Pancreas (tissue), 10 donors: ENCODE measurements around the gene ADCY2. TPM values are rescaled to one million over a fixed set of nuclear protein-coding genes. Genes with fewer than 3 reads are reported as not detected.

Experiments used
- ATAC-seq, 4 donors: fragments of 200-7000 bp; cut with Tn5 transposase; one replicate each; pipeline versions ENCODE4 v1.8.0 to v1.9.1; 2020; ENCODE audit warnings: mild to moderate bottlenecking in 4 of 4, moderate library complexity in 4 of 4
- DNase-seq, 6 donors: peaks; one replicate each; pipeline ENCODE4 v3.0.0-alpha.2; 2020
- FAIRE-seq: peaks from 2 replicates; lab custom pipeline; 2012; peaks lifted over from hg19 to GRCh38; lab: Jason Lieb, UNC
- H3K27ac ChIP-seq, 4 donors: fragments of 200-600 bp; sonication (generic); 1 replicate in 3 of 4; 2 replicates in 1 of 4; pipeline versions ENCODE4 v1.5.0 to v1.8.0; 2020
- H3K27me3 ChIP-seq, 4 donors: fragments of 200-600 bp; one replicate each; pipeline ENCODE4 v1.8.0; 2021
- H3K36me3 ChIP-seq, 3 donors: fragments of 200-600 bp; sonication (generic) in 1 of 3; one replicate each; pipeline versions ENCODE4 v1.5.0 to v1.8.0; 2020 to 2021
- H3K4me1 ChIP-seq, 3 donors: fragments of 200-600 bp; one replicate each; pipeline ENCODE4 v1.8.0; 2021
- H3K4me3 ChIP-seq, 4 donors: fragments of 200-600 bp; sonication (generic) in 2 of 4; one replicate each; pipeline versions ENCODE4 v1.5.0 to v1.8.0; 2020 to 2021
- H3K9me3 ChIP-seq, 4 donors: fragments of 200-600 bp; one replicate each; pipeline ENCODE4 v1.8.0; 2021
- WGBS, 2 donors: extraction: QIAGEN DNeasy Blood & Tissue Kit; methylation state at CpG; one replicate each; pipeline ENCODE4 v1.1.7; 2013; 5-methylcytosine and 5-hydroxymethylcytosine counted together
- intact Hi-C, 3 donors: fragments of 100-400 bp; cut with DNase I; formaldehyde crosslinking; loops; one replicate each; pipeline versions ENCODE4 v1.11.1 to v1.14.2; 2022
- polyA plus RNA-seq, 2 donors: library from polyadenylated mRNA; stranded (reverse); fragments of 200-250 nt; gene quantifications; one replicate each; pipeline ENCODE4 v1.2.3, GENCODE V29; 2013
- total RNA-seq, 6 donors: library from RNA; stranded (reverse); fragmentation: NEBNext Ultra II Directional in 4 of 6; extraction: Animal tissue kit (Norgen Biotek cat#: 25700) in 4 of 6; gene quantifications; one replicate each; pipeline versions ENCODE4 v1.2.1 to v1.2.4, GENCODE V29; 2021 to 2023
- TF ChIP-seq, protein P1 (sequence below), 4 donors: fragments of 200-600 bp; sonication (generic) in 3 of 4; IDR thresholded peaks; one replicate each; pipeline versions ENCODE4 v1.5.0 to v1.8.0; 2021; ENCODE audit warnings: antibody characterized with exemption in 4 of 4
- donor health status: healthy with polysubstance abuse.
- donor health status: DM: no; HTN: no; CAD: no; lungs with moderate emphysema.
- donor health status: DM: no; HTN: no; CAD: no.
- donor health status: control.
- donor health status: control.
- donor health status: Bipolar disorder and iron deficiency.
- donor health status: DM: yes; HTN: yes; CAD: no.
- donor health status: DM: no; HTN: no; CAD: no.
- donor health status: DM: no; HTN: no; CAD: no.
- donor health status: DM: yes; HTN: yes; CAD: no.

The ADCY2 gene
- total and polyA plus RNA-seq, 8 donors, result 0.19 to 2.2 (median 0.50) TPM

DNA sequence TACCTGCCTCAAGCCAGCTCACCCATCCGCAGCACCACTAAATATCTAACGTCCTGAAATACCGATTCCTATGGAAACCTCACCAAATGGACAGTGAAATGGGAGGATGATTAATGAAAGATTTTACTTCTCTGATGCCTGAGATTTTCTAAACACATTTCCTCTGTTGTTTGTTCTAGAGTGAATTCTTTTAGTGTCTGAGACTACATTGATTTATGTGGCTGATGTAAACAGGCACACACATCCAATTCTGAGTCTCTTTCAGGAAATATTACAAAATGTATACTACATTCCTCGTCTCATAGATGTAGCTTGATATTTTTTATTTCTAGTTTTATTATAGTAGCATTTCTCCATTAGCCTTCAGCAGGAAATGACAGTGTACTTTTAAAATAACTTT is 20.5 kb upstream of the ADCY2 start:
- WGBS, 2 donors, result 57 to 83% methylated on average over 4 of the region's 4 CpGs
- ATAC-seq (no peak), FAIRE-seq (no peak), DNase-seq (no peak)
- intact Hi-C loops, result no loop called here
- Histone ChIP-seq H3K27ac (no peak overlapping the region), H3K36me3 (no peaks in the 10 kb centered on the region), H3K4me1 (no peaks in the 10 kb centered on the region), H3K9me3 (no peaks in the 10 kb centered on the region), H3K27me3 (peaks cover 0 to 5% (median 0%) of the 10 kb centered on the region in 4 donors), H3K4me3 (no peak overlapping the region)
- TF ChIP-seq, protein P1, sequence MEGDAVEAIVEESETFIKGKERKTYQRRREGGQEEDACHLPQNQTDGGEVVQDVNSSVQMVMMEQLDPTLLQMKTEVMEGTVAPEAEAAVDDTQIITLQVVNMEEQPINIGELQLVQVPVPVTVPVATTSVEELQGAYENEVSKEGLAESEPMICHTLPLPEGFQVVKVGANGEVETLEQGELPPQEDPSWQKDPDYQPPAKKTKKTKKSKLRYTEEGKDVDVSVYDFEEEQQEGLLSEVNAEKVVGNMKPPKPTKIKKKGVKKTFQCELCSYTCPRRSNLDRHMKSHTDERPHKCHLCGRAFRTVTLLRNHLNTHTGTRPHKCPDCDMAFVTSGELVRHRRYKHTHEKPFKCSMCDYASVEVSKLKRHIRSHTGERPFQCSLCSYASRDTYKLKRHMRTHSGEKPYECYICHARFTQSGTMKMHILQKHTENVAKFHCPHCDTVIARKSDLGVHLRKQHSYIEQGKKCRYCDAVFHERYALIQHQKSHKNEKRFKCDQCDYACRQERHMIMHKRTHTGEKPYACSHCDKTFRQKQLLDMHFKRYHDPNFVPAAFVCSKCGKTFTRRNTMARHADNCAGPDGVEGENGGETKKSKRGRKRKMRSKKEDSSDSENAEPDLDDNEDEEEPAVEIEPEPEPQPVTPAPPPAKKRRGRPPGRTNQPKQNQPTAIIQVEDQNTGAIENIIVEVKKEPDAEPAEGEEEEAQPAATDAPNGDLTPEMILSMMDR (IDR thresholded peaks at IDR 0.05), result no peak

DNA sequence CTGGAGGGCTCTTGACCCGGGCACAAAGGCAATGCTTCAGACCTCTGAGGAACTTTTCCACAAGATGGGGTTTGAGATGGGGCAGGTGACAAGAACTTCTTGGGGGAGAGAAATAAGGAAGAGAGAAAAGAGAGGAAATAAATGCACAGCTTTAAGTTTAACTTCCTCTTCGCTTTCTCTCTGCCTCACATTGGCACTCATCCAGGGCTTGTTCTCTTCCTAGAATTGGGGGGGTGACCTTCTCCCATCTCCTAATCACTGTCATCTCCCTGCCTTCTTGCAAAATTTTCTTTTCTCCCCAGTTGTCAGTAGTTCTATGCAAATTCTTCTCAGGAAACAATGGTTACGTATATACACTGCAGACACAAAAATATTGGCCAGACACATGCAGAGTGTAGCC is 19.1 kb upstream of the ADCY2 start:
- no peak overlapping the region for H3K4me3 ChIP-seq
- no peaks in the 10 kb centered on the region for H3K9me3 ChIP-seq
- peaks cover 0 to 5% (median 0%) of the 10 kb centered on the region in 4 donors for H3K27me3 ChIP-seq
- TF ChIP-seq, protein P1 (IDR thresholded peaks at IDR 0.05), result no peak
- FAIRE-seq (no peak), DNase-seq (no peak), ATAC-seq (peak in 2 of 4 donors; percentile 20 to 32)
- intact Hi-C loops, result no loop called here
- WGBS, 2 donors, result 73 to 79% methylated on average over 3 of the region's 3 CpGs
- no peak overlapping the region for H3K27ac ChIP-seq
- no peaks in the 10 kb centered on the region for H3K36me3 ChIP-seq
- no peaks in the 10 kb centered on the region for H3K4me1 ChIP-seq

DNA sequence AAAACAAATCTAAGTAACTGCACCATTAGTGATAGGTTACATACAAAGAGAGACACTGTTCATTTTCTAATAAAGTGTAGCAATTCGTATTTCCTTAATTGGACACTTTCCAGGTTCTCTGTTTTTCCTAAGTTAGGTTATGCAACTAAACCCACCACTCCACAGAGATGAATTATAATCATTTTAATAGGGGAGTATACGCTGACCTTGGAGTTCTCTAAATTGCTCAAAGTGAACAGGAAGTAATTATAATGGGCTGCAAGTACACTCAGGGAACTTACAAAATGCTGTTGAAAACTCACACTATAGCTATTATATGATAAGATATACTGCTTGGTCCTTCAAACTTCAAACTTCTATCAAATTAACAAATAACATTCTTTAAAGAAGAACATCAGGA is 18.2 kb upstream of the ADCY2 start:
- no peak for DNase-seq
- H3K9me3 ChIP-seq, result no peaks in the 10 kb centered on the region
- H3K27me3 ChIP-seq, result peaks cover 0 to 5% (median 0%) of the 10 kb centered on the region in 4 donors
- H3K36me3 ChIP-seq, result no peaks in the 10 kb centered on the region
- H3K4me3 ChIP-seq, result no peak overlapping the region
- intact Hi-C loops, result no loop called here
- no peak for FAIRE-seq
- ATAC-seq, result peak in 1 of 4 donors; percentile 40
- TF ChIP-seq, protein P1 (IDR thresholded peaks at IDR 0.05), result no peak
- no peaks in the 10 kb centered on the region for H3K4me1 ChIP-seq
- 13 to 18% methylated on average over 2 of the region's 2 CpGs for WGBS, 2 donors
- H3K27ac ChIP-seq, result no peak overlapping the region

DNA sequence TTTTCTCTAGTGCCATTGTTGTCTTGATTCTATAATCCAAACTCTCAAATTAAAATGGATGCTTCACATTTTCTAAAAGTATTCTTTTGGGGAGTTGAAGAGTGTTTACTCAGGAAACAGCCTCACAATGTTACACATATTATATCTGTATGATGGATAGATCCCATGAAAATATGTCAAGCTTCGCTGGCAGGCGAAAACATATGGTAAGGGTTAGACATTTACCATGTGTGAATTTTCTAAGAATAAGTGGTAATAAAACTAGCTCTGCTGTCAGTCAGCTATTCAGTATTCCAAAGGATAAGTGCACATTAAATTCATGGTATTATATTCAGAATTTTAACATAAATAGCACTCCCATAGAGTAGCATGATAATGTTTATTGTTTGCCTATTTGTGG is 13.3 kb upstream of the ADCY2 start:
- 62 to 76% methylated on average over 2 of the region's 2 CpGs for WGBS, 2 donors
- intact Hi-C loops, result no loop called here
- no peak for FAIRE-seq

DNA sequence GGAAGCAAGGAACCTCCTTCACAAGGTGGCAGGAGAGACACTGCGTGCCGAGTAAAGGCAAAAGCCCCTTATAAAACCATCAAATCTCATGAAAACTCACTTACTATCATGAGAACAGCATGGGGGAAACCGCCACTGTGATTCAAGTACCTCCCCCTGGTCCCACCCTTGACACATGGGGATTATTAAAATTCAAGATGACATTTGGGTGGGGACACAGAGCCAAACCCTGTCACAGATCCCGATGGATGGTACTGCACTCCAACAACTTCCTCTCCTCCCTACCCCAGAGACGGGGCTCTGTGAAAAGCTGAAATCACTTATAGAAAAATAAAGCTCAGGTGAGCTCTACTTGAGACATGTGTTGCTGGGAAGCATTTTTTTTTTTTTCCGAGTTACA is 10.3 kb upstream of the ADCY2 start:
- H3K9me3 ChIP-seq, result no peaks in the 10 kb centered on the region
- peaks cover 0 to 4% (median 0%) of the 10 kb centered on the region in 4 donors for H3K27me3 ChIP-seq
- no peak overlapping the region for H3K4me3 ChIP-seq
- FAIRE-seq, result no peak
- peaks cover 0 to 3% (median 0%) of the 10 kb centered on the region in 3 donors for H3K4me1 ChIP-seq
- intact Hi-C loops, result no loop called here
- no peak overlapping the region for H3K27ac ChIP-seq
- TF ChIP-seq, protein P1 (IDR thresholded peaks at IDR 0.05), result no peak
- 80 to 92% methylated on average over 6 of the region's 6 CpGs for WGBS, 2 donors
- no peak for DNase-seq
- H3K36me3 ChIP-seq, result no peaks in the 10 kb centered on the region
- no peak for ATAC-seq

More for the DNA sequence above, 13.3 kb upstream of the ADCY2 start:
- Histone ChIP-seq H3K27me3 (peaks cover 0 to 5% (median 0%) of the 10 kb centered on the region in 4 donors), H3K9me3 (no peaks in the 10 kb centered on the region), H3K27ac (no peak overlapping the region), H3K36me3 (no peaks in the 10 kb centered on the region), H3K4me1 (no peaks in the 10 kb centered on the region), H3K4me3 (no peak overlapping the region)
- no peak for DNase-seq
- TF ChIP-seq, protein P1 (IDR thresholded peaks at IDR 0.05), result no peak
- ATAC-seq, result no peak
